GM12878 (cell line): ENCODE measurements around the gene GNRHR. TPM values are rescaled to one million over a fixed set of nuclear protein-coding genes. Genes with fewer than 3 reads are reported as not detected.

ENCODE experiments used
- ATAC-seq: fragments of 200-7000 bp; cut with Tn5 transposase; 3 replicates; pipeline ENCODE4 v1.9.1; 2020; ENCODE audit warnings: mild to moderate bottlenecking, moderate library complexity
- BruUV-seq: library from RNA; stranded (reverse); fragments of 400-500 nt; replicated peaks from 2 replicates; lab custom pipeline; 2021; lab: Mats Ljungman, UMichigan
- CTCF ChIA-PET: fragments of 300-600 bp; sonication (Branson Sonifier 250); formaldehyde crosslinking; extraction: SDS; loops from one replicate; lab custom pipeline; 2021; ENCODE audit warnings: inconsistent platforms; lab: Yijun Ruan, JAX
- POLR2A ChIA-PET: fragments of 350-600 bp; formaldehyde crosslinking; extraction: SDS; loops from one replicate; lab custom pipeline; 2021; ENCODE audit warnings: inconsistent platforms; lab: Charles Lee
- RAD21 ChIA-PET: fragments of 300-600 bp; sonication (Branson Sonifier 250); formaldehyde crosslinking; loops from one replicate; lab custom pipeline; 2023; ENCODE audit warnings: antibody characterized with exemption; ENCODE audit not compliant: unreplicated experiment; lab: Charles Lee
- SMC1A ChIA-PET: fragments of 300-600 bp; sonication (Branson Sonifier 250); formaldehyde crosslinking; loops from one replicate; lab custom pipeline; 2023; ENCODE audit not compliant: unreplicated experiment, uncharacterized antibody; lab: Charles Lee
- DNase-seq: peaks from one replicate; pipeline ENCODE4 v3.0.0-alpha.2; 2011; ENCODE audit warnings: low read depth, low spot score
- FAIRE-seq: peaks from 3 replicates; lab custom pipeline; 2011; peaks lifted over from hg19 to GRCh38; lab: Jason Lieb, UNC
- H2AFZ ChIP-seq: 2 replicates; pipeline ENCODE4 v1.6.0; 2011; ENCODE audit warnings: low read depth, low read length, control low read depth; ENCODE audit not compliant: control insufficient read depth
- H3K27ac ChIP-seq: 2 replicates; pipeline ENCODE4 v1.5.1; 2011; ENCODE audit warnings: control low read depth; ENCODE audit not compliant: control insufficient read depth, insufficient read depth
- H3K27me3 ChIP-seq, 2 experiments: replicated peaks in 1 of 2; 2 replicates each; pipeline versions ENCODE4 v1.6.0 to v1.6.1; 2011; ENCODE audit warnings: low read length in 1 of 2; ENCODE audit not compliant: control insufficient read depth in 2 of 2, insufficient read depth in 2 of 2
- H3K36me3 ChIP-seq, 2 experiments: 2 replicates each; pipeline ENCODE4 v1.5.1; 2011; ENCODE audit warnings: low read length in 1 of 2; ENCODE audit not compliant: control insufficient read depth in 2 of 2, insufficient read depth in 2 of 2
- H3K4me1 ChIP-seq: 2 replicates; pipeline ENCODE4 v1.6.1; 2011; ENCODE audit warnings: mild to moderate bottlenecking, low read length, moderate library complexity, mixed read lengths; ENCODE audit not compliant: control insufficient read depth, insufficient read depth
- H3K4me2 ChIP-seq: 2 replicates; pipeline ENCODE4 v1.6.0; 2011; ENCODE audit warnings: control low read depth; ENCODE audit not compliant: control insufficient read depth, insufficient read depth
- H3K4me3 ChIP-seq: fragments of 200-600 bp; sonication (generic); 2 replicates; pipeline ENCODE4 v1.5.1; 2016
- H3K79me2 ChIP-seq: 2 replicates; pipeline ENCODE4 v1.6.0; 2011; ENCODE audit warnings: low read length; ENCODE audit not compliant: control insufficient read depth, insufficient read depth
- H3K9ac ChIP-seq: 2 replicates; pipeline ENCODE4 v1.8.0; 2011; ENCODE audit warnings: low read length, control low read depth, mixed read lengths; ENCODE audit not compliant: control insufficient read depth, insufficient read depth
- H3K9me3 ChIP-seq: replicated peaks from 3 replicates; pipeline ENCODE4 v1.5.1; 2011; ENCODE audit warnings: mild to moderate bottlenecking, low read length; ENCODE audit not compliant: control insufficient read depth, insufficient read depth
- H4K20me1 ChIP-seq: 2 replicates; pipeline ENCODE4 v1.6.0; 2011; ENCODE audit not compliant: control insufficient read depth, insufficient read depth
- CREB1 ChIP-seq: IDR thresholded peaks from 2 replicates; pipeline ENCODE4 v1.6.1; 2012; ENCODE audit warnings: low read depth, mild to moderate bottlenecking, inconsistent platforms
- CTCF ChIP-seq, 3 experiments: IDR thresholded peaks in 2 of 3; conservative IDR thresholded peaks in 1 of 3; 2 replicates each; pipeline ENCODE4 v1.5.1; 2011; ENCODE audit warnings: low read depth in 3 of 3, low read length in 3 of 3, mild to moderate bottlenecking in 3 of 3, control low read depth in 2 of 3, moderate library complexity in 2 of 3, inconsistent platforms in 1 of 3, mixed read lengths in 1 of 3; ENCODE audit not compliant: control insufficient read depth in 2 of 3, insufficient read depth in 1 of 3; ENCODE audit errors: extremely low read depth in 1 of 3
- MLLT1 ChIP-seq: fragments of 450-650 bp; IDR thresholded peaks from 2 replicates; pipeline ENCODE4 v1.6.1; 2016; ENCODE audit warnings: mild to moderate bottlenecking
- NR2F1 ChIP-seq: fragments of 450-650 bp; conservative IDR thresholded peaks from 2 replicates; pipeline ENCODE4 v1.6.1; 2017; ENCODE audit warnings: mild to moderate bottlenecking
- SPI1 ChIP-seq: IDR thresholded peaks from 2 replicates; pipeline ENCODE4 v1.6.1; 2011; ENCODE audit warnings: low read depth, mild to moderate bottlenecking, low read length, moderate library complexity, borderline replicate concordance; ENCODE audit not compliant: insufficient read depth
- TCF3 ChIP-seq: IDR thresholded peaks from 2 replicates; pipeline ENCODE4 v1.6.1; 2012; ENCODE audit warnings: low read depth, mild to moderate bottlenecking, low read length, borderline replicate concordance; ENCODE audit not compliant: insufficient read depth
- WGBS: methylation state at CpG from one replicate; pipeline ENCODE4 v1.1.6; 2016; ENCODE audit warnings: low lambda C conversion rate; ENCODE audit not compliant: insufficient replicate concordance, insufficient coverage; ENCODE audit errors: missing lambda C conversion rate; 5-methylcytosine and 5-hydroxymethylcytosine counted together
- in situ Hi-C: fragments of 300-500 bp; cut with MboI; formaldehyde crosslinking; loops from 9 replicates; pipeline ENCODE4 v1.14.3; 2018; ENCODE audit warnings: mixed read lengths
- intact Hi-C: fragments of 100-400 bp; cut with micrococcal nuclease; formaldehyde crosslinking; loops from one replicate; pipeline ENCODE4 v1.14.2; 2022; ENCODE audit not compliant: unreplicated experiment
- polyA plus RNA-seq, 11 experiments: library from polyadenylated mRNA; depleted of rRNA in 4 of 11; unstranded in 6 of 11; stranded (reverse) in 5 of 11; fragments of >200 nt; fragmentation: Nextera tagmentation in 4 of 11; fragmentation: Illumina TruSeq in 1 of 11; extraction: Ambion mirVana in 4 of 11; extraction: Trizol in 1 of 11; gene quantifications; 1 replicate in 1 of 11; 2 replicates in 10 of 11; pipeline versions ENCODE4 v1.2.1 to v1.2.3, GENCODE V29; 2011 to 2016; ENCODE audit warnings: inconsistent platforms in 2 of 11, missing spikeins in 2 of 11, low read depth in 1 of 11
- total RNA-seq, 4 experiments: library from RNA; depleted of rRNA in 3 of 4; stranded (reverse); fragments of >200 nt in 3 of 4; fragmentation: Illumina TruSeq in 1 of 4; extraction: Trizol in 1 of 4; gene quantifications; 2 replicates each; pipeline versions ENCODE4 v1.2.1 to v1.2.3, GENCODE V29; 2013 to 2021
- TF ChIP-seq, protein P1 (sequence below): fragments of 150-350 bp; IDR thresholded peaks from 2 replicates; pipeline ENCODE4 v1.6.1; 2014; ENCODE audit warnings: mild to moderate bottlenecking, low read depth, low read length
- TF ChIP-seq, protein P2 (sequence below): IDR thresholded peaks from 2 replicates; pipeline ENCODE4 v1.6.1; 2011; ENCODE audit warnings: mild to moderate bottlenecking, low read depth, low read length, moderate library complexity; ENCODE audit not compliant: insufficient replicate concordance

GNRHR gene
- total and polyA plus RNA-seq, 10 of the 15 experiments (the other 5 are each of a cell fraction or from before 2014, with no cell fraction given) = 0.02 to 0.12 (median 0.08) TPM; not detected in 7

DNA sequence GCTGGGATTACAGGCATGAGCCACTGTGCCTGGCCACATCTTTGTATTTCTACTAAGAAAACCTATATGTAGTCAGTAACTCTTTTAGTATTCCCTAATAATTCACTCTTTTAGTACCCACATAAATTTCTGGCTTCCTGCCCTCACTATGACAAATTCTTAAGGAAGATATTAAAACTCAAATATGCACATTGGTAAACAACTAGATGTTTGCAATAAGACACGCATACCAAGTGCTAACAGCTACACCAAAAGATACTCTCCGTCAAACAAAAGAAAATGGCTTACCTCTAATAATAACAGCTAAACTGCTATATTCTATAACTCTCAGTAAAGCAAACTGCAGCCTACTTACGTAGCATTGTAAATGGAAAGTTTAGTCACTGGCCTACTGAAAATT, 59.5 kb downstream of the GNRHR start:
- H3K36me3 ChIP-seq = peaks cover 2 to 17% of the 10 kb centered on the region in 2 experiments; a peak in 2 of 4 replicates
- CTCF ChIA-PET = no interaction called here
- SMC1A ChIA-PET = no interaction called here
- intact Hi-C loops (no loop called here), in situ Hi-C loops (no loop called here)
- H3K4me1 ChIP-seq = no peaks in the 10 kb centered on the region
- BruUV-seq = no TSS peak
- 96% methylated on average over 3 of the region's 3 CpGs for WGBS
- H3K27me3 ChIP-seq = no peaks in the 10 kb centered on the region
- TF ChIP-seq SPI1 (no peak), TCF3 (no peak), CREB1 (no peak), CTCF (IDR thresholded peaks at IDR 0.05 in 2 of 3, conservative IDR thresholded peaks at IDR 0.05 in 1 of 3; ENCODE audit: control insufficient read depth in 2 of 3, extremely low read depth in 1 of 3, insufficient read depth in 1 of 3, low read depth in 3 of 3, low read length in 3 of 3) (no peak), NR2F1 (no peak), MLLT1 (no peak)
- TF ChIP-seq, protein P1, sequence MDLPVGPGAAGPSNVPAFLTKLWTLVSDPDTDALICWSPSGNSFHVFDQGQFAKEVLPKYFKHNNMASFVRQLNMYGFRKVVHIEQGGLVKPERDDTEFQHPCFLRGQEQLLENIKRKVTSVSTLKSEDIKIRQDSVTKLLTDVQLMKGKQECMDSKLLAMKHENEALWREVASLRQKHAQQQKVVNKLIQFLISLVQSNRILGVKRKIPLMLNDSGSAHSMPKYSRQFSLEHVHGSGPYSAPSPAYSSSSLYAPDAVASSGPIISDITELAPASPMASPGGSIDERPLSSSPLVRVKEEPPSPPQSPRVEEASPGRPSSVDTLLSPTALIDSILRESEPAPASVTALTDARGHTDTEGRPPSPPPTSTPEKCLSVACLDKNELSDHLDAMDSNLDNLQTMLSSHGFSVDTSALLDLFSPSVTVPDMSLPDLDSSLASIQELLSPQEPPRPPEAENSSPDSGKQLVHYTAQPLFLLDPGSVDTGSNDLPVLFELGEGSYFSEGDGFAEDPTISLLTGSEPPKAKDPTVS = no peak
- TF ChIP-seq, protein P2, sequence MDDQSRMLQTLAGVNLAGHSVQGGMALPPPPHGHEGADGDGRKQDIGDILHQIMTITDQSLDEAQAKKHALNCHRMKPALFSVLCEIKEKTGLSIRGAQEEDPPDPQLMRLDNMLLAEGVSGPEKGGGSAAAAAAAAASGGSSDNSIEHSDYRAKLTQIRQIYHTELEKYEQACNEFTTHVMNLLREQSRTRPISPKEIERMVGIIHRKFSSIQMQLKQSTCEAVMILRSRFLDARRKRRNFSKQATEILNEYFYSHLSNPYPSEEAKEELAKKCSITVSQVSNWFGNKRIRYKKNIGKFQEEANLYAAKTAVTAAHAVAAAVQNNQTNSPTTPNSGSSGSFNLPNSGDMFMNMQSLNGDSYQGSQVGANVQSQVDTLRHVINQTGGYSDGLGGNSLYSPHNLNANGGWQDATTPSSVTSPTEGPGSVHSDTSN = no peak
- POLR2A ChIA-PET = no interaction called here
- RAD21 ChIA-PET = no interaction called here
- ATAC-seq (no peak), FAIRE-seq (no peak), DNase-seq (no peak)
- peaks cover 31% of the 10 kb centered on the region for H3K79me2 ChIP-seq
- no peak overlapping the region for H3K27ac ChIP-seq
- H2AFZ ChIP-seq = no peak overlapping the region
- no peaks in the 10 kb centered on the region; the same call in 1 of the 3 replicates for H3K9me3 ChIP-seq
- H3K9ac ChIP-seq = no peak overlapping the region
- H3K4me3 ChIP-seq = no peak overlapping the region
- no peak overlapping the region for H3K4me2 ChIP-seq
- no peaks in the 10 kb centered on the region for H4K20me1 ChIP-seq
